ENCODE data around the gene RNF31. TPM values are rescaled to one million over a fixed set of nuclear protein-coding genes. Genes with fewer than 3 reads are reported as not detected.

Gene RNF31
- total RNA-seq, 4 donors from 2014 or later, result 56.7 to 258 (median 71.2) TPM

- H3K4me3 ChIP-seq, result peak within 1 kb of the TSS; percentile 36 to 78 (median 64)
- intact Hi-C loops (cut with DNase I; ENCODE audit: low total_unique reads) (no loop called here), in situ Hi-C loops (cut with MboI; ENCODE audit: low pct_ligation_motif_present in 1 of 4, low pct_unique_long_range_greater_than_20kb in 1 of 4, low sequenced_read_pairs in 3 of 4) (no loop called here)
- H3K9me3 ChIP-seq, result no peaks in the 10 kb centered on the region
- H3K36me3 ChIP-seq, result peaks cover 0 to 58% (median 23%) of the 10 kb centered on the region in 4 donors
- DNase-seq, result peak; percentile 98
- peaks cover 22 to 32% (median 24%) of the 10 kb centered on the region in 4 donors for H3K4me1 ChIP-seq
- 0 to 2% methylated on average over 2 to 12 of the region's 12 CpGs for WGBS, 2 donors (ENCODE audit: low coverage in 1 of 2)
- peak; percentile 93 to 99 (median 96) for TF ChIP-seq CTCF (IDR thresholded peaks at IDR 0.05)
- TF ChIP-seq EP300 (IDR thresholded peaks at IDR 0.05; ENCODE audit: low read depth), result peak; percentile 61
- TF ChIP-seq POLR2A (IDR thresholded peaks at IDR 0.05), result peak; percentile 75
- TF ChIP-seq POLR2AphosphoS5 (IDR thresholded peaks at IDR 0.05), result peak; percentile 84 to 89 (median 88)
- H3K27me3 ChIP-seq, result no peaks in the 10 kb centered on the region
- peak within 1 kb of the TSS; percentile 91 to 95 (median 94) for H3K27ac ChIP-seq
Observed at GRCh38 chr14:24160850-24161804, 13.8 kb downstream of the RNF31 start, which contains the start of gene IRF9. TSS of gene IRF9 (plus strand) at chr14:24161265. CDS start at chr14:24162145, 880 bp downstream.

- TF ChIP-seq POLR2A (IDR thresholded peaks at IDR 0.05) (no peak), POLR2AphosphoS5 (IDR thresholded peaks at IDR 0.05) (no peak), CTCF (IDR thresholded peaks at IDR 0.05) (no peak), EP300 (IDR thresholded peaks at IDR 0.05; ENCODE audit: low read depth) (no peak)
- 39 to 50% methylated on average over 2 to 8 of the region's 8 CpGs for WGBS, 2 donors (ENCODE audit: low coverage in 1 of 2)
- intact Hi-C loops (cut with DNase I; ENCODE audit: low total_unique reads), result no loop called here
Observed at GRCh38 chr14:24162093-24162492, 14.8 kb downstream of the RNF31 start.

GRCh38 chr14:24164518-24164991 lies 17.3 kb downstream of the RNF31 start:
- Histone ChIP-seq H3K27me3 (no peaks in the 10 kb centered on the region), H3K4me1 (peaks cover 22 to 32% (median 24%) of the 10 kb centered on the region in 4 donors), H3K9me3 (no peaks in the 10 kb centered on the region), H3K27ac (no peak overlapping the region), H3K36me3 (peaks cover 0 to 50% (median 15%) of the 10 kb centered on the region in 4 donors), H3K4me3 (no peak overlapping the region)
- DNase-seq, result no peak
- TF ChIP-seq POLR2AphosphoS5 (IDR thresholded peaks at IDR 0.05) (no peak), CTCF (IDR thresholded peaks at IDR 0.05) (no peak), POLR2A (IDR thresholded peaks at IDR 0.05) (no peak), EP300 (IDR thresholded peaks at IDR 0.05; ENCODE audit: low read depth) (no peak)
- 89% methylated on average over 14 of the region's 14 CpGs; no CpG with 5 or more reads in 1 of the 2 donors for WGBS, 2 donors (ENCODE audit: low coverage in 1 of 2)
- intact Hi-C loops (cut with DNase I; ENCODE audit: low total_unique reads) (no loop called here), in situ Hi-C loops (cut with MboI; ENCODE audit: low pct_ligation_motif_present in 1 of 4, low pct_unique_long_range_greater_than_20kb in 1 of 4, low sequenced_read_pairs in 3 of 4) (no loop called here)

More at GRCh38 chr14:24162093-24162492, 14.8 kb downstream of the RNF31 start:
- Histone ChIP-seq H3K36me3 (peaks cover 0 to 58% (median 21%) of the 10 kb centered on the region in 4 donors), H3K27ac (peak overlapping the region; percentile 91 to 95 (median 94)), H3K4me1 (peaks cover 22 to 32% (median 24%) of the 10 kb centered on the region in 4 donors), H3K9me3 (no peaks in the 10 kb centered on the region), H3K27me3 (no peaks in the 10 kb centered on the region), H3K4me3 (peak overlapping the region; percentile 36 to 78 (median 64))
- in situ Hi-C loops (cut with MboI; ENCODE audit: low pct_ligation_motif_present in 1 of 4, low pct_unique_long_range_greater_than_20kb in 1 of 4, low sequenced_read_pairs in 3 of 4), result no loop called here
- no peak for DNase-seq

- intact Hi-C loops (cut with DNase I; ENCODE audit: low total_unique reads) (no loop called here), in situ Hi-C loops (cut with MboI; ENCODE audit: low pct_ligation_motif_present in 1 of 4, low pct_unique_long_range_greater_than_20kb in 1 of 4, low sequenced_read_pairs in 3 of 4) (no loop called here)
- H3K27ac ChIP-seq, result no peak overlapping the region
- H3K4me3 ChIP-seq, result no peak overlapping the region
- H3K36me3 ChIP-seq, result peaks cover 0 to 47% (median 15%) of the 10 kb centered on the region in 4 donors
- WGBS, 2 donors (ENCODE audit: low coverage in 1 of 2), result 98 to 100% methylated on average over 4 to 5 of the region's 5 CpGs
- no peak for TF ChIP-seq CTCF (IDR thresholded peaks at IDR 0.05)
- TF ChIP-seq POLR2AphosphoS5 (IDR thresholded peaks at IDR 0.05), result no peak
- TF ChIP-seq POLR2A (IDR thresholded peaks at IDR 0.05), result no peak
- TF ChIP-seq EP300 (IDR thresholded peaks at IDR 0.05; ENCODE audit: low read depth), result no peak
- H3K9me3 ChIP-seq, result no peaks in the 10 kb centered on the region
- DNase-seq, result no peak
- H3K27me3 ChIP-seq, result no peaks in the 10 kb centered on the region
- H3K4me1 ChIP-seq, result peaks cover 18 to 26% (median 21%) of the 10 kb centered on the region in 4 donors
Observed at GRCh38 chr14:24165785-24166184, 18.5 kb downstream of the RNF31 start.

All from transverse colon (tissue), 4 donors.